GM11168 (cell line): ENCODE results near the gene SAA1.
"Not testable (repeated sequence)": the region's sequence is repeated elsewhere in the genome, so short reads cannot be mapped to it uniquely, and the experiment has no call there.

ENCODE experiments used
- in situ Hi-C: fragments of 300-500 bp; cut with MboI; formaldehyde crosslinking; loops from one replicate; pipeline ENCODE4 v1.12.0; 2022; ENCODE audit warnings: low sequenced_read_pairs; ENCODE audit not compliant: unreplicated experiment

The SAA1 gene

DNA sequence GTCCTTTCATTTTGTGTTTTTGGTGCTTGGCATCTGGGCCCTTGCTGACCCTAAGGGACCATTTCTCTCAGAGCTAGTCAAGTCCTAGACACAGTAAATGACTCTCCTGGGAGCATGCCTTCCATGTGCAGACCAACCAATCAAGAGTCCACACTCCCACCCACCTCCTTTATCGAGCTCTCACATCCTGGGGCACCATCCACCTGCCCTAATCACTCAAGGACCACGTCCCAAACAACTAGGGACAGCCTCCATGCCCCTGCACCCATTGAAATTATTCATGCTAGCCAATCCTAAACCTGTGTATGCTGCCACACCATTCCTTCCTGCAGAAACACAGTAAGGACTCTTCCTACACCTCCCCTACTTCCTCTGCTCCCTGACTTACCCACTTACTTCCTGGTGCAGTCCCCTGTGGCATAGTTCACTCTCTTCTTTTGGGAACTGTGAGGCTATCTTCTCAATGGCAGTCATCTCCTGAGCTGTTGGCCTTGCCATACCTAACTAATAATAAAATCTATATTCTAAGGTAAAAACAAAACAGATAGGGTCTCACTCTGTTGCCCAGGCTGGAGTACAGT is 11.2 kb upstream of the SAA1 start:
- in situ Hi-C loops = no loop called here

- in situ Hi-C loops = no loop called here
These were observed 6.8 kb upstream of the SAA1 start for GRCh38 chr11:18259259-18259658.

DNA sequence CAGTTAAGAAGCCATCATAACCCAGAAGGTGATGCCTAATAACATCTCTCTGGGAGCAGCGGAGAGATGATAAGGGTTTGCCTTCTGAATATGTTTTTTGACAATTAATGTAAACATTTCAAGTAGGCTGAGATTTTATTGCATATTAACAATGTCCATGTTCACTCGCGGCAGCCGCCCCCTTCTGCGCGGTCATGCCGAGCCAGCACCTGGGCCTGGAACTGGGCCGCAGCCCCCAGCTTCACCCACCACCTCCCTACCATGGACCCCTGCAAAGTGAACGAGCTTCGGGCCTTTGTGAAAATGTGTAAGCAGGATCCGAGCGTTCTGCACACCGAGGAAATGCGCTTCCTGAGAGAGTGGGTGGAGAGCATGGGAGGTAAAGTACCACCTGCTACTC is 4.3 kb upstream of the SAA1 start:
- in situ Hi-C loops = no loop called here

- in situ Hi-C loops = not testable (repeated sequence)
These were observed 3.2 kb upstream of the SAA1 start for GRCh38 chr11:18262681-18263350.

GRCh38 chr11:18264035-18264434 is 2.0 kb upstream of the SAA1 start:
- in situ Hi-C loops = no loop called here

DNA sequence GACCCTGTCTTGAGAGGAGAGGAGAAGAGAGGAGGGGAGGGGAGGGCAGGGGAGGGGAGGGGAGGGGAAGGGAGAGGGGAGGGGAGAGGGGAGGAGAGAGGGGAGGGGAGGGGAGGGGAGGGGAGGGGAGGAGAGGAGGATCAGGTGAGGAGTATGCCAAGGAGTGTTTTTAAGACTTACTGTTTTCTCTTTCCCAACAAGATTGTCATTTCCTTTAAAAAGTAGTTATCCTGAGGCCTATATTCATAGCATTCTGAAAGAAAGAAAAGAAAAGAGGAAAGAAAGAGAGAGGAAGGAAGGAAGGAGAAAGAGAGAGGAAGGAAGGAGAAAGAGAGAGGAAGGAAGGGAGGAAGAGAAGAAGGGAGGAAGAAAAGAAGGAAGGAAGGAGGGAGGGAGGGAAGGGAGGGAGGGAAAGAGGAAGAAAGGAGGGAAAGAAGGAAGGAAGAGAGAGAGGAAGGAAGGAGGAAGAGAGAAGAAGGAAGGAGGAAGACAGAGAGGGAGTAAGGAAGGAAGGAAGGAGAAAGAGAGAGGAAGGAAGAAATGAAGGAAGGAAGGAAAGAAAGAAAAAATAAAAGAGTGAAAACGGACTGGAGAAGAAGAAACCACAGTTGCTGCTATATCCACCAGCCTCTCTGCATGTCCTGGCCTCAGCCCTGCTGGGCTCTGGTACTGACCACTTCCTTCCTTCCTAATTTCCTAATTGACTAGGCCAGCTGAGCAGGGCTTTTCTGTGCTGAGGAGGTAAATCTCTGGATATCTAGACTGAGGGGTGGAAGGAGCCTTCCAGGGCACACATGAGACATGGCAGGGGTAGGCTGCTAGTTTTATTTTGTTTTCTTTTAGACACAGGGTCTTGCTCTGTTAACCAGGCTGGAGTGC is 1.1 kb upstream of the SAA1 start:
- in situ Hi-C loops = no loop called here

DNA sequence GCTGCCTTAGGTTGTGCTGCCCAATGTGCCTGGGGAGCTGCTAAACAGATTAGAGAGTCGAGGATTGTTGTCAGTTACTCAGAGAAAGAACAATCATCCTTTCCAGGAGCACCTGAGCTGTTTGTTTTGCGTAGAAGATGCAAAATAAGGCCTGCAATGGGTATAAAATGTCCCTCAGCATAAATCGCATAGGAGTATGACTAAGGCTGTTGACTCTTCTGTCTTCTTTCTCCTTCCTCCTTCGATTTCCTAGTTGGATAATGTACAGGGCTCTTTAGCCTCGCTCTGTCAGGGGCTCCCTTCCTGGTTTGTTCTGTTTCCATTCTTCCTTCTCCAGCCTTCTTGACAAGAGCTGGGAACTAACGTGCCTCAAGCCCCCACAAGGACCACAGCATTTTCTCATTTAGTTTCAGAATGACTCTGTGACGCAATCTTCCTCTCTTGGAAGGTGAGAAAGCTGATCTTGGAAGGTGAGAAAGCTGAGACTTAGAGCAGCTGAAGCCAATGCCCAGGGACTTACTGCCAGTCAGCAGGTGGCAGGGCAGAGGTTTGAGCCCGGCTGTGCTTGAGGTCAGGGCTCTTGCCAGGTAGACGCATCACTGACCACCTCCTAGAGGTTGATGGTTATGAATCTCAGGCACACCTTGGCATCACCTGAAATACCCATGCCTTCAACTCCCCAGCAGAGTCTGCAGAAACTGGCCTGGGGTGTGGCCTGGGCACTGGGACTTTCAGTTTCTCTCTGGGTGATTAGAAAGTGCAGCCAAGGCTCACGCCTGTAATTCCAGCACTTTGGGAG is 1.5 kb downstream of the SAA1 start:
- in situ Hi-C loops = not testable (repeated sequence)

- in situ Hi-C loops = not testable (repeated sequence)
These were observed 3.2 kb downstream of the SAA1 start for GRCh38 chr11:18269252-18269651.

DNA sequence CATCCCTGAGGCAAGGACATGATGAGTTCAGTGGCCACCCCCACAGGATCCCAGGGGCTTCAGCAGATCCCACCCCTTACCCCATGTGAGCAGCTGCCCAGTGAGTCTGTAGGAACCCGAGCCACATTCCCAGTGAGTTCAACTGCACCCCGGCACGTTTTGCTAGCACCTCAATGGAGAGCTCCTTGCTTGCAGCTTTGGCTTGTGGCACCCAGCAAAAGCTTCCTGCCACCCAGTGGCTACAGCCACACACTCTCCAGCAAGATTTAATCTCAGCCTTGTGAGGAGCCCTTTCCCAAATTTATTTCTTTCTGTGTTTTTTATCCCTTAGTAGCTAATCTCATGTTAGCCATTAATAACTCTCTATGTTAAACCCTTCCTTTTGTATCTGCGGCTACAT is 4.0 kb downstream of the SAA1 start:
- in situ Hi-C loops = no loop called here

GRCh38 chr11:18271206-18271605 is 5.1 kb downstream of the SAA1 start:
- in situ Hi-C loops = no loop called here

DNA sequence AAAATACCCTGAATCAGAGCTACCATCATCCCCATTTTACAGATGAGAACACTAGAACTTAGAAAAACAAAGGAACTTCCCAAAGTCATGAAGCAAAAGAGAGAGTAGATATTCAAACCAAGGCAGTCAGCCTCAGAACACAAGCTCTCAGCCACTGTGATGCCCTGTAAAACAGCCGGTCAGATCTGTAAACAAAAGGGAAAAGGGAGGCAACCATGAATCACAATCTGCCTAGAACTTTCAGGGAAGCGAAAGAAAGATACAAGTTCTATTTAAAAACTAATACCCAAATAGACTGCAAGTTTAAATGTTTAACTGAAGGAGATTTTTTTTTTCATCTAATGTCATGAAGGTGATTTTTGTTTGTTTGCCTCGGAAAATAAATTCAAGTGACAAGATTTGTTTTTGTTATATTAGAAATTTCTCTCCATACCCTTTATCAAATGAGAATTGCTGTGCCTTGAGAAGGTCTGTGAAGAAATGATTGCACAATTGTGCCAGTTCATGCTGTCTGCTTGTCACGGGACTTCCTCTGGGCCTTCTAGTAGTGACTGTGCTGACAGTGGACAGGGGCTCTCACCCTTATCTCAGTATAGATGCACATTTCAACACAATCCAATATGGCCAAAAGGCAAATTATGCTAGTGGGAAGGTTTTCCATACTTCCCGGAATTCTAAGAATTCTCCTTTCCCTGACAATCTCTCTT is 11.7 kb downstream of the SAA1 start:
- in situ Hi-C loops = no loop called here

GRCh38 chr11:18280438-18281045 is 14.5 kb downstream of the SAA1 start:
- in situ Hi-C loops = no loop called here

- in situ Hi-C loops = no loop called here
These were observed 16.6 kb downstream of the SAA1 start for GRCh38 chr11:18282626-18283025.

DNA sequence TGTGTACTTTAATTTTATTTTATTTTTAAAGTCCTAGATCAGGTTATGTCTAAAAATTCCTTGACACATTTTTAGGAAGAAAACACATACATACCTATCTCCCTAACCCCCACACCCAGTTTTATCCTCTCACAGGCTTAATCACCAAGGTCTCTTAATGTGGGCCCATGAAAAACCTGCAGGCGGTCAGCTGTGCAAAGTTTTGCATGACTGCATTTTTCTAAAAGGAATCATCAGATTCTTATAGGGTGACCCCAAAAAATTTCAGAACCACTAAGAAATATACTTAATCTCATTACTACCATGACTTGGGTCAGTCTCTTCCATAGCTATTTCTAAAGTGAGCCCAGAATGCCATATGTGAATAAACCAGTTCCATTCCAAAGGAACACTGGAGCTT is 19.8 kb downstream of the SAA1 start:
- in situ Hi-C loops = no loop called here

DNA sequence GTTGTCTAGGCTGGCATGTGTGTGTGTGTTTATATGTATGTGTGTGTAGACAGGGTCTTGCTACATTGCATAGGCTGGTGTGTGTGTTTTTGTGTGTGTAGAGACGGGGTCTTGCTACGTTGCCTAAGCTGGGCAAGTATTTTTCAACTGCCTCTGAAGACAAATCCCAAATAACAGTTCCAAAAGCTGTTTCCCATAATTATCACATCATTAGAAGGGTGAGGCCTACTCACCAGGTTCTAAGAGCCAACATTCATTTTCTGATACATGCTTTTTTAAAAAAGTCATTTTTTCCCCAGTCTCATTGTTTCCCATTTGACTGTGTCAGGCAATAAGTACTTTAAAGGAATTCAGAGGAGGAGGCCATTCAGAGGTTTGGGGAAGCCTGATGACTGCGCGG is 22.8 kb downstream of the SAA1 start:
- in situ Hi-C loops = no loop called here

DNA sequence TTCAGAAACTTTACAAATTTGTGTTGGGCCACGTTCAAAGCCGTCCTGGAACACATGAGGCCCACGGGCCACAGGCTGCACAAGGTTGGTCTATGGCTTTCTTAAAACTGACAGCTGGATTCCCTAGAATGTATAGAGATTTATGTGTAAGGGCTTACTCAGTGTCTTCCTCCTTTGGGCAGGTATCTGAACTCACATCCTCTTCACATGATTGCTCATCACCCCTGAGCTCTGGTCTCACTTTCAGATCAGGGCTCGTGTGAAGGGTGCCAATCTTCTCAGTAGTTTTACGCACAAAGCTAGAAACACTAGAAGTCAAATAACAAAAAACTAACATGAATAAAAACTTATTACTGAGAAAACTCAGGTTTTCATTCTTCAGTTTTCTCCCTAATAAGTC is 28.8 kb downstream of the SAA1 start:
- in situ Hi-C loops = no loop called here

DNA sequence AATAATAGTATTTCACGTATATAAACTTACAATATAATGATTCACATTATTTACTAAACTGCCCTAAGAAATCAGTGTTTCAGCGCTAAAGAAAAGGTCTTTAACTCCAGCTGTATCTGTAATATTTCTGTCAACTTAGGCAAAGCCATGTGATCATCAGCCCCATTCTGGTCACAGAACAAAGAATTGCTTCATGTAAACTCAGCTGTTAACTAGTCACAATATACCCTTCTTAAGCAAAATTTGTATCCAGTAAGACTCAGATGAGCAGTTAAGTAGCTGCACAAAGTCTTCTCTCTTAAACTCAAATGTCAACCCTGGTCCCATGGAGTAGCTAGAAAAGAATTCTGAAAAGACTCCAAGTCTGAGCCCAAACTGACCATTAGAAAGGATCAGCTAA is 29.3 kb downstream of the SAA1 start:
- in situ Hi-C loops = no loop called here

DNA sequence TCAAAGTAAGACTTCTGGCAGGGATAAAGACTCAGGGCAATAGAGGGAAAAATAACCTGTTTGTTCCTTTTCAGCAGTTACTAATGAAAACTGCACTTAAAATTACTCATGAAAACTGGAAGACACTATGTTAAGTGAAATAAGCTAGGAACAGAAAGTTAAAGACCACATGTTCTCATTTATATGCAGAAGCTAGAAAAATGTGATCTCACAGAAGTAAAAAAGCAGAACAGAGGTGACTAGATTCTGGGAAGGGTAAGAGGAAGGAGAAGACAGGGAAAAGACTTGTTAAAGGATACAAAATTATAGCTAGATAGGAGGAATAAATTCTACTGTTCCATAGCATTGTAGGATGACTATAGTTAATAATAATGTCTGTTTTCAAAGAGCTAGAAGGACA is 33.7 kb downstream of the SAA1 start:
- in situ Hi-C loops = no loop called here

- in situ Hi-C loops = no loop called here
These were observed 38.7 kb downstream of the SAA1 start for GRCh38 chr11:18304745-18305144.
